ENCODE data around the gene CLEC11A.

DNA sequence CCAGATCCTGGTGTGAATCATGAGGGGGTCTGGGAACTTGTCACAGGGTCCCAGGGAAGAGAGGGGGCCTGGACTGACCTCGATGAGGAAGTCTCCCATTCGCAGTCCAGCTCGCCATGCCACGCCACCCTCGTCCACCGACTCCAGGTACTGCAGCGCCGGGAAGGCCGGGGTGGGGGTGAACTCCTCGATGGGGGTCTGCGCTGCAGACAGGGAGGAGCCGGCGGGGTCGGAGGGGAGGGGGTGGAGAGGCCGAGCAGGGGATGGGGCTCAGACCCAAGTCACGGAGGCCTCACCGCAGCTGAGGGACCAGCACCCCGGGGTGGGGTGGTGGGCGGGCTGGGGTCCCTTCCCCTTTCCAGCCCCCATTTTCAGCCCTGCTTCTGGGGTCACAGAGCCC, 34.4 kb upstream of the CLEC11A start:
- TF ChIP-seq, protein P1, sequence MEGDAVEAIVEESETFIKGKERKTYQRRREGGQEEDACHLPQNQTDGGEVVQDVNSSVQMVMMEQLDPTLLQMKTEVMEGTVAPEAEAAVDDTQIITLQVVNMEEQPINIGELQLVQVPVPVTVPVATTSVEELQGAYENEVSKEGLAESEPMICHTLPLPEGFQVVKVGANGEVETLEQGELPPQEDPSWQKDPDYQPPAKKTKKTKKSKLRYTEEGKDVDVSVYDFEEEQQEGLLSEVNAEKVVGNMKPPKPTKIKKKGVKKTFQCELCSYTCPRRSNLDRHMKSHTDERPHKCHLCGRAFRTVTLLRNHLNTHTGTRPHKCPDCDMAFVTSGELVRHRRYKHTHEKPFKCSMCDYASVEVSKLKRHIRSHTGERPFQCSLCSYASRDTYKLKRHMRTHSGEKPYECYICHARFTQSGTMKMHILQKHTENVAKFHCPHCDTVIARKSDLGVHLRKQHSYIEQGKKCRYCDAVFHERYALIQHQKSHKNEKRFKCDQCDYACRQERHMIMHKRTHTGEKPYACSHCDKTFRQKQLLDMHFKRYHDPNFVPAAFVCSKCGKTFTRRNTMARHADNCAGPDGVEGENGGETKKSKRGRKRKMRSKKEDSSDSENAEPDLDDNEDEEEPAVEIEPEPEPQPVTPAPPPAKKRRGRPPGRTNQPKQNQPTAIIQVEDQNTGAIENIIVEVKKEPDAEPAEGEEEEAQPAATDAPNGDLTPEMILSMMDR (IDR thresholded peaks at IDR 0.05; ENCODE audit: low read depth, low read length, poor library complexity, severe bottlenecking) = no peak
- no peak for TF ChIP-seq EZH2phosphoT487 (IDR thresholded peaks at IDR 0.05; ENCODE audit: borderline replicate concordance, low read length)
